HCT116 (cell line): Measurements from ENCODE around the gene AKAP13. TPM values are rescaled to one million over a fixed set of nuclear protein-coding genes. Genes with fewer than 3 reads are reported as not detected.

ENCODE experiments used
- ATAC-seq: fragments of 200-7000 bp; cut with Tn5 transposase; 2 replicates; pipeline ENCODE4 v1.9.1; 2020; ENCODE audit warnings: mild to moderate bottlenecking, moderate library complexity
- BruUV-seq: library from RNA; stranded (reverse); fragments of 400-500 nt; replicated peaks from 2 replicates; lab custom pipeline; 2021; lab: Mats Ljungman, UMichigan
- CTCF ChIA-PET: fragments of 300-600 bp; sonication (Branson Sonifier 250); formaldehyde crosslinking; loops from one replicate; lab custom pipeline; 2021; ENCODE audit warnings: antibody characterized with exemption; lab: Charles Lee
- POLR2A ChIA-PET: fragments of 300-600, 350-600 bp; sonication (Branson Sonifier 250); formaldehyde crosslinking; loops from one replicate; lab custom pipeline; 2021; ENCODE audit warnings: antibody characterized with exemption; lab: Charles Lee
- RAD21 ChIA-PET, 2 experiments: fragments of 300-600 bp; sonication (Branson Sonifier 250); formaldehyde crosslinking; loops; one replicate each; lab custom pipeline; 2023; ENCODE audit warnings: low total read pairs in 2 of 2; ENCODE audit not compliant: uncharacterized antibody in 2 of 2, unreplicated experiment in 2 of 2, low non-redundant PET in 1 of 2; lab: Charles Lee
- DNase-seq: peaks from one replicate; pipeline ENCODE4 v3.0.0-alpha.2; 2010; ENCODE audit warnings: low read depth, low spot score
- H2AFZ ChIP-seq: fragments of 200-600 bp; shearing (Covaris generic), sonication (generic); 2 replicates; pipeline ENCODE4 v1.6.1; 2017; ENCODE audit warnings: low read depth, mixed run types, mixed read lengths, antibody characterized with exemption, low read length; ENCODE audit not compliant: poor library complexity, severe bottlenecking
- H3K27ac ChIP-seq: 2 replicates; pipeline ENCODE4 v1.5.1; 2012; ENCODE audit warnings: low read depth, low read length
- H3K27me3 ChIP-seq: fragments of 200-600 bp; sonication (generic); 2 replicates; pipeline ENCODE4 v1.6.1; 2016; ENCODE audit warnings: mixed run types, low read length, mixed read lengths; ENCODE audit not compliant: insufficient read depth
- H3K36me3 ChIP-seq, 2 experiments: fragments of 200-500 bp in 1 of 2; fragments of 200-600 bp in 1 of 2; sonication (Bioruptor generic) in 1 of 2; sonication (generic) in 1 of 2; 2 replicates each; pipeline versions ENCODE4 v1.5.1 to v1.6.1; 2014 to 2016; ENCODE audit warnings: low read length in 2 of 2, inconsistent platforms in 1 of 2, mixed read lengths in 1 of 2, mixed run types in 1 of 2; ENCODE audit not compliant: insufficient read depth in 2 of 2, control insufficient read depth in 1 of 2
- H3K4me1 ChIP-seq, 2 experiments: fragments of 200-600 bp in 1 of 2; sonication (generic) in 1 of 2; 2 replicates each; pipeline versions ENCODE4 v1.5.1 to v1.6.1; 2012 to 2017; ENCODE audit warnings: low read length in 2 of 2, inconsistent platforms in 1 of 2, mild to moderate bottlenecking in 1 of 2, mixed read lengths in 1 of 2, mixed run types in 1 of 2, moderate library complexity in 1 of 2; ENCODE audit not compliant: insufficient read depth in 2 of 2, control insufficient read depth in 1 of 2
- H3K4me2 ChIP-seq: fragments of 200-600 bp; sonication (generic); 2 replicates; pipeline ENCODE4 v1.6.1; 2017; ENCODE audit warnings: mixed run types, low read length, mixed read lengths
- H3K4me3 ChIP-seq, 2 experiments: fragments of 200-600 bp in 1 of 2; sonication (generic) in 1 of 2; replicated peaks in 1 of 2; 2 replicates each; pipeline ENCODE4 v1.5.1; 2011 to 2016; ENCODE audit warnings: low read length in 2 of 2, control low read depth in 1 of 2, low read depth in 1 of 2, mild to moderate bottlenecking in 1 of 2, mixed read lengths in 1 of 2, mixed run types in 1 of 2
- H3K79me2 ChIP-seq: fragments of 200-600 bp; sonication (generic); 2 replicates; pipeline ENCODE4 v1.6.1; 2017; ENCODE audit warnings: mild to moderate bottlenecking, mixed run types, low read length, moderate library complexity, mixed read lengths; ENCODE audit not compliant: insufficient read depth
- H3K9ac ChIP-seq: fragments of 200-600 bp; sonication (generic); 2 replicates; pipeline ENCODE4 v1.6.1; 2016; ENCODE audit warnings: low read length, mixed read lengths
- H3K9me2 ChIP-seq: fragments of 200-600 bp; sonication (generic), shearing (Covaris generic); 2 replicates; pipeline ENCODE4 v1.6.1; 2017; ENCODE audit warnings: mixed run types, mild to moderate bottlenecking, moderate library complexity; ENCODE audit not compliant: insufficient read depth
- H3K9me3 ChIP-seq, 2 experiments: fragments of 200-500 bp in 1 of 2; fragments of 200-600 bp in 1 of 2; sonication (Bioruptor generic) in 1 of 2; sonication (generic) in 1 of 2; 2 replicates each; pipeline ENCODE4 v1.6.1; 2014 to 2017; ENCODE audit warnings: low read length in 2 of 2, mixed read lengths in 2 of 2, inconsistent platforms in 1 of 2, low read depth in 1 of 2, mild to moderate bottlenecking in 1 of 2, mixed run types in 1 of 2, moderate library complexity in 1 of 2; ENCODE audit not compliant: control insufficient read depth in 1 of 2, insufficient read depth in 1 of 2
- H4K20me1 ChIP-seq: fragments of 200-600 bp; sonication (generic), shearing (Covaris generic); 2 replicates; pipeline ENCODE4 v1.6.1; 2017; ENCODE audit warnings: mixed run types, mild to moderate bottlenecking, moderate library complexity; ENCODE audit not compliant: insufficient read depth
- ELF1 ChIP-seq: IDR thresholded peaks from 2 replicates; pipeline ENCODE4 v1.6.1; 2012; ENCODE audit warnings: low read depth, borderline replicate concordance
- FOSL1 ChIP-seq: IDR thresholded peaks from 2 replicates; pipeline ENCODE4 v1.6.1; 2012; ENCODE audit warnings: low read depth
- JUND ChIP-seq: IDR thresholded peaks from 2 replicates; pipeline ENCODE4 v1.6.1; 2012
- REST ChIP-seq: IDR thresholded peaks from 2 replicates; pipeline ENCODE4 v1.6.1; 2012; ENCODE audit warnings: low read depth
- intact Hi-C: fragments of 100-400 bp; cut with micrococcal nuclease; formaldehyde crosslinking; loops from 2 replicates; pipeline ENCODE4 v1.10.0; 2022
- total RNA-seq: library from RNA; stranded (reverse); gene quantifications from one replicate; pipeline ENCODE4 v1.2.1, GENCODE V29; 2021; ENCODE audit not compliant: unreplicated experiment
- TF ChIP-seq, protein P1 (sequence below): IDR thresholded peaks from 2 replicates; pipeline ENCODE4 v1.6.1; 2011; ENCODE audit warnings: mild to moderate bottlenecking, low read length, moderate library complexity; ENCODE audit not compliant: insufficient replicate concordance; ENCODE audit errors: extremely low read depth

The AKAP13 gene
- total RNA-seq, 1 experiment from 2014 or later: 43.1 TPM

DNA sequence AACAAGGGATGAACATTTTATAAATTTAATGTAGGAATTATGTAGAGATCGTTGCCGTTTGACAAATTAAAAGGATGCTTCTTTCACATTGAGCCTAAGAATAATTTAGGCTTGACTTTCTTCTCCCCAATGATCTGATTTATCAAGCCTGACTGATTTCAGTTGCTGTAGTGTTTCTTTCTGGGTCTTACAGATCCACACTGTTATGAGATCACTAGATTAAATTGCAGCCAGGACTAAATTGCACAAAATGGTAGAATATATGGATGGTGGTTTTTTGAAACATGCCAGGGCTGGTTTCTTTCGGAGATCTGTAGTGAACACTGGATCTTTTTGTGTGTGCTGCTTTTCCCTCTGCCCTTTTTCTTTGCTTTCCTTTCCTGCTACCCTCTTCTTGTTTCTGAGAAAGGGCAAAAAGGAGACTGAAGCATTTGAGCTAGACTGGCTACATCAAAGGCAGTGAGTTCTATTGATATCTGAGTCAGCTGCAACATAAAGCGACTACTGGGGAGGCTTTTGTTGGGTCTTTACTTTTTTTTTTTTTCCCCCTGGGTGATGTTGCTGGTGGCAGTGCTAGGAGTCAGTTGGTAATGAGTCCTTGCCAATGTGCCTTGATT lies 83.0 kb downstream of the AKAP13 start:
- ChIA-PET POLR2A (no interaction called here), CTCF (no interaction called here), RAD21 (no interaction called here)
- DNase-seq: no peak
- H3K9me2 ChIP-seq: no peaks in the 10 kb centered on the region
- H4K20me1 ChIP-seq: 0 out of 2 replicates have a peak, but pooled peaks cover 3% of the 10 kb centered on the region
- no peaks in the 10 kb centered on the region for H3K27me3 ChIP-seq
- H3K9me3 ChIP-seq: no peaks in the 10 kb centered on the region
- intact Hi-C loops: no loop called here
- no peak overlapping the region for H3K9ac ChIP-seq
- peaks cover 45% of the 10 kb centered on the region for H3K79me2 ChIP-seq
- peak; percentile 29; the same call in 1 of the 2 replicates for ATAC-seq
- no TSS peak for BruUV-seq
- TF ChIP-seq ELF1: no peak
- TF ChIP-seq JUND: no peak
- no peak for TF ChIP-seq FOSL1
- TF ChIP-seq REST: no peak
- TF ChIP-seq, protein P1, sequence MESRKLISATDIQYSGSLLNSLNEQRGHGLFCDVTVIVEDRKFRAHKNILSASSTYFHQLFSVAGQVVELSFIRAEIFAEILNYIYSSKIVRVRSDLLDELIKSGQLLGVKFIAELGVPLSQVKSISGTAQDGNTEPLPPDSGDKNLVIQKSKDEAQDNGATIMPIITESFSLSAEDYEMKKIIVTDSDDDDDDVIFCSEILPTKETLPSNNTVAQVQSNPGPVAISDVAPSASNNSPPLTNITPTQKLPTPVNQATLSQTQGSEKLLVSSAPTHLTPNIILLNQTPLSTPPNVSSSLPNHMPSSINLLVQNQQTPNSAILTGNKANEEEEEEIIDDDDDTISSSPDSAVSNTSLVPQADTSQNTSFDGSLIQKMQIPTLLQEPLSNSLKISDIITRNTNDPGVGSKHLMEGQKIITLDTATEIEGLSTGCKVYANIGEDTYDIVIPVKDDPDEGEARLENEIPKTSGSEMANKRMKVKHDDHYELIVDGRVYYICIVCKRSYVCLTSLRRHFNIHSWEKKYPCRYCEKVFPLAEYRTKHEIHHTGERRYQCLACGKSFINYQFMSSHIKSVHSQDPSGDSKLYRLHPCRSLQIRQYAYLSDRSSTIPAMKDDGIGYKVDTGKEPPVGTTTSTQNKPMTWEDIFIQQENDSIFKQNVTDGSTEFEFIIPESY: no peak
- no peak overlapping the region for H3K27ac ChIP-seq
- H3K4me3 ChIP-seq: no peak overlapping the region
- peaks cover 17 to 24% of the 10 kb centered on the region in 2 experiments; a peak in 3 of 4 replicates for H3K4me1 ChIP-seq
- H3K4me2 ChIP-seq: peak overlapping the region; percentile 8; the same call in 1 of the 2 replicates
- H2AFZ ChIP-seq: no peak overlapping the region
- no peaks in the 10 kb centered on the region for H3K36me3 ChIP-seq
